Spinal cord (tissue), 10 donors: Measurements from ENCODE around the gene MED22. TPM values are rescaled to one million over a fixed set of nuclear protein-coding genes. Genes with fewer than 3 reads are reported as not detected.
"Not testable (repeated sequence)": the region's sequence is repeated elsewhere in the genome, so short reads cannot be mapped to it uniquely, and the experiment has no call there.

Source experiments
- DNase-seq, 6 donors: peaks; one replicate each; pipeline versions ENCODE4 v3.0.0 to v3.0.0-alpha.2; 2013 to 2015; ENCODE audit warnings: low spot score in 6 of 6, low read depth in 4 of 6
- H3K27ac ChIP-seq: one replicate; pipeline ENCODE4 v1.5.1; 2013; ENCODE audit warnings: low read depth, low read length, control low read depth
- H3K27me3 ChIP-seq: one replicate; pipeline ENCODE4 v1.6.1; 2013; ENCODE audit warnings: low read length; ENCODE audit not compliant: control insufficient read depth, insufficient read depth
- H3K36me3 ChIP-seq: one replicate; pipeline ENCODE4 v1.6.1; 2013; ENCODE audit warnings: low read length; ENCODE audit not compliant: control insufficient read depth, insufficient read depth
- H3K4me1 ChIP-seq: one replicate; pipeline ENCODE4 v1.6.1; 2013; ENCODE audit warnings: low read length; ENCODE audit not compliant: control insufficient read depth, insufficient read depth
- H3K4me3 ChIP-seq: one replicate; pipeline ENCODE4 v1.5.1; 2013; ENCODE audit warnings: low read depth, low read length, control low read depth
- H3K9me3 ChIP-seq: one replicate; pipeline ENCODE4 v1.6.1; 2013; ENCODE audit warnings: low read length; ENCODE audit not compliant: control insufficient read depth, insufficient read depth
- WGBS: methylation state at CpG from one replicate; pipeline ENCODE4 v1.1.5; 2013; ENCODE audit warnings: missing lambda C conversion rate; ENCODE audit not compliant: insufficient coverage; 5-methylcytosine and 5-hydroxymethylcytosine counted together
- polyA plus RNA-seq, 2 donors: library from polyadenylated mRNA; unstranded; fragments of 120-200 nt; gene quantifications; one replicate each; pipeline ENCODE4 v1.2.1, GENCODE V29; 2013; ENCODE audit not compliant: insufficient read length in 2 of 2
- total RNA-seq, 2 donors: library from RNA; depleted of rRNA in 1 of 2; stranded (reverse); fragments of 120-200 nt in 1 of 2; fragments of >200 nt in 1 of 2; gene quantifications; one replicate each; pipeline versions ENCODE4 v1.2.3 to v1.2.4, GENCODE V29; 2013 to 2014
- donor health status: healthy.

Gene MED22
- total and polyA plus RNA-seq, 4 donors, result 16.5 to 41.2 (median 33.0) TPM

DNA sequence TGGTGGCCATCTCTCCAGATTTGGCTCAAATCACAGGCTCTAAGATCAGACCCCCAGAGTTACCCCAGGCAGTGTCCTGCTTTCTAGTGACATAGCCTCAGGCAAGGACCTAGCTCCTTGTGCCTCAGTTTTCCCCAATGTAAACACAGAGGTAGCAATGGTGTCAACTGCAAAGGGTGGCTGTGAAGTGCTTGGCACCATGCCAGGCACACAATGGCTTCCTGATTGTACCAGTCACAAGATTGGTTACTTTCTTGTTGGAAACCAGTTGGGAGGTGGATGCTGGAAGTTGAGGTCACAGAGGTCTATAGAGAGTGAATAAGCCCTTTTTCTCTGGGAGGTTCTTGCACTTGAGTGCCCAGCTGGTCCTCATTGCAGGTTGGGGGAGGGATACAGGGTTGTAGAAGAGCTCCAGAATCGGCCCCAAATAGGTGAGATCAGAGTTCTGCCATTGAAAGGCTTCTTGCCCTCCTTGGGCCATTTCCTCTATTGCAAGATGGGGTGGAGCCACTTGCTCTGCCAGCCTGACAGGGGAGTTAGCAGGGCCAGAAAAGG is 30.6 kb upstream of the MED22 start:
- Histone ChIP-seq H3K9me3 (no peaks in the 10 kb centered on the region), H3K36me3 (peaks cover 2% of the 10 kb centered on the region), H3K27me3 (no peaks in the 10 kb centered on the region), H3K27ac (no peak overlapping the region), H3K4me3 (no peak overlapping the region), H3K4me1 (peaks cover 20% of the 10 kb centered on the region)
- no peak for DNase-seq
- 89% methylated on average over 1 of the region's 1 CpG for WGBS

GRCh38 chr9:133377721-133378216 is 29.8 kb upstream of the MED22 start:
- no peak overlapping the region for H3K27ac ChIP-seq
- peaks cover 9% of the 10 kb centered on the region for H3K36me3 ChIP-seq
- no peaks in the 10 kb centered on the region for H3K9me3 ChIP-seq
- no peak overlapping the region for H3K4me3 ChIP-seq
- no peaks in the 10 kb centered on the region for H3K27me3 ChIP-seq
- no peak for DNase-seq
- peaks cover 25% of the 10 kb centered on the region for H3K4me1 ChIP-seq
- 31% methylated on average over 3 of the region's 6 CpGs for WGBS

- not testable (repeated sequence) for H3K27me3 ChIP-seq, H3K9me3 ChIP-seq, DNase-seq, H3K4me3 ChIP-seq, H3K27ac ChIP-seq
- peaks cover 12% of the 10 kb centered on the region for H3K36me3 ChIP-seq
- over 99% methylated on average over 11 of the region's 14 CpGs for WGBS
- peaks cover 28% of the 10 kb centered on the region for H3K4me1 ChIP-seq
Measured at GRCh38 chr9:133377280-133377679, 29.3 kb upstream of the MED22 start.

DNA sequence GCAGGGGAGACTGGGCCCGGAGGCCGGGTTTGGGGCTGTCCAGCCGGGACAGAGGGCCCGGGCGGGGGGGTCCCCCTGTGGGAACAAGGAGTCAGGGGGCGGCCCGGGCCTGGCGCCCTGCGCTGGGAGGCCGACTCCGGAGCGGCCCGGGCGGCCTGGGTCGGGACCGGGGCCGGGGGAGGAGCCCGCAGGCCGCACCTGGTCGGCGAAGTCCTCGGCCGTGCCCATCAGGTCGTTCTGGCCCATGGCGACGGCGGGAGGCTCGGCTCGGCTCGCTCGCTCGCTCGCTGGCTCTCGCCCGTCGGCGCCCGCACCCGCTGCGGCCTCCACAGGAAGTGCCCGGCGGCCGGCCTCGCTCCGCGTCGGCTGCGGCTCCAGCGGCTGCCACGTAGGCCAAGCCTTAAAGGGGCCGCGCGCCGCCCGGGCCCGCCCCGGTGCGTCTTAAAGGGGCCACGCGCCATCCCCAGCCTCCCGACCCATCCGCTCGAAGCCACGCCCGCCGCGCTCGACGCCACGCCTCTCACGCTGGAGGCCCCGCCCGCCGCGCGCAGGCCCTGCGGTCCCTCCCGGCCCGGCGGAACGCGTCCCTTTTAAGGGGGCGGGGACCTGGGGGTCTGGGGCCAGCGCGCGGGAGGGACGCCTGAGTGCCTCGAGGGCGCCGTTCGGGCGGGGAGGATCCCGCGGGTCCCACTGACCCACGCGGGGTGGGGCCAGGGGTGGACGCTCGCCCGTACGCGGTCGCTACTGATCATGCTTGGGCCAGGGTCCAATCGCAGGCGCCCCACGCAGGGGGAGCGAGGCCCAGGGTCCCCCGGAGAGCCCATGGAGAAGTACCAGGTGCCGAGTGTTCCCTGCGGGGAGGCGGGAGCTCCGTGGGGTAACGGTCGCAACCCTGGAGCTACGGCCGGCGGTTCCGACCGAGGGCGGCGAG is 28.1 kb upstream of the MED22 start, which contains the start of the genes STKLD1 and SURF4:
Gene STKLD1 (plus strand): TSS at position 643 of the 931 bp plus-strand sequence. CDS start 108 bp downstream, at position 751.
Gene SURF4 (minus strand): TSS at position 337 of the 931 bp plus-strand sequence. CDS start 91 bp downstream, at position 246.
- Histone ChIP-seq H3K36me3 (peaks cover 23% of the 10 kb centered on the region), H3K9me3 (no peaks in the 10 kb centered on the region), H3K27me3 (no peaks in the 10 kb centered on the region), H3K27ac (peak within 1 kb of the TSS; percentile 67), H3K4me1 (peaks cover 40% of the 10 kb centered on the region), H3K4me3 (peak within 1 kb of the TSS; percentile 73)
- under 1% methylated on average over 120 of the region's 120 CpGs for WGBS
- peak; percentile 82 to 98 (median 92) for DNase-seq

GRCh38 chr9:133375116-133375723 is 27.3 kb upstream of the MED22 start:
- Histone ChIP-seq H3K27ac (peak overlapping the region; percentile 57), H3K4me1 (peaks cover 44% of the 10 kb centered on the region), H3K27me3 (no peaks in the 10 kb centered on the region), H3K36me3 (peaks cover 29% of the 10 kb centered on the region), H3K9me3 (no peaks in the 10 kb centered on the region), H3K4me3 (peak overlapping the region; percentile 73)
- WGBS, result under 1% methylated on average over 39 of the region's 39 CpGs
- DNase-seq, result peak in 2 of 6 donors; percentile 45 to 60

DNA sequence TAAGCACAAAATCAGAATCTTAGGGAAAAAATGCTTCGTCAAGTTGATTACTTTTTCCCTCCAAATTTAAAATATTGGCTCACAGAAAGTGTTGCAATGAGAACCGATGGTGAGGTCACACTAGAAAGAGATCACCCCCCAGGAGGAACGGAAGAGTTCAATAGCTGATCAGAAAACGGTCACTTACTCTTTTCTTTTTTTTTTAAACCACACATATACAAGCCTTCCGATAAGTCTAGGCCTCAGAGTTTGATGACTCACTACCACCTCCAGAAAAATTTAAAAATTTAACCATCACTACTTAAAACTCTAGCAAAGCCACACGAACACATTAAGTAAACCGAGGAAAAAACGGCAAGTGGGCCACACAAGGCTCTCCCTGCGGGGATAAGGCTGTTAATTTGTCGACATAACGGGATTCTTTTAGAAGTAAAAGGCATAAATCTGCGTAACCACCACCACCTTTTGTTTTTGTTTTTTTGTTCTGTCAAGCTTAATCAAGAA is 26.7 kb upstream of the MED22 start:
- WGBS, result 44% methylated on average over 3 of the region's 12 CpGs
- Histone ChIP-seq H3K4me3 (peak overlapping the region; percentile 73), H3K36me3 (peaks cover 34% of the 10 kb centered on the region), H3K27me3 (no peaks in the 10 kb centered on the region), H3K4me1 (peaks cover 44% of the 10 kb centered on the region), H3K9me3 (no peaks in the 10 kb centered on the region), H3K27ac (peak overlapping the region; percentile 57)
- DNase-seq, result no peak

- Histone ChIP-seq H3K36me3 (peaks cover 49% of the 10 kb centered on the region), H3K4me3 (no peak overlapping the region), H3K4me1 (peaks cover 59% of the 10 kb centered on the region), H3K9me3 (no peaks in the 10 kb centered on the region), H3K27ac (no peak overlapping the region), H3K27me3 (no peaks in the 10 kb centered on the region)
- DNase-seq, result no peak
- 85% methylated on average over 7 of the region's 7 CpGs for WGBS
Measured at GRCh38 chr9:133372144-133372543, 24.2 kb upstream of the MED22 start.

DNA sequence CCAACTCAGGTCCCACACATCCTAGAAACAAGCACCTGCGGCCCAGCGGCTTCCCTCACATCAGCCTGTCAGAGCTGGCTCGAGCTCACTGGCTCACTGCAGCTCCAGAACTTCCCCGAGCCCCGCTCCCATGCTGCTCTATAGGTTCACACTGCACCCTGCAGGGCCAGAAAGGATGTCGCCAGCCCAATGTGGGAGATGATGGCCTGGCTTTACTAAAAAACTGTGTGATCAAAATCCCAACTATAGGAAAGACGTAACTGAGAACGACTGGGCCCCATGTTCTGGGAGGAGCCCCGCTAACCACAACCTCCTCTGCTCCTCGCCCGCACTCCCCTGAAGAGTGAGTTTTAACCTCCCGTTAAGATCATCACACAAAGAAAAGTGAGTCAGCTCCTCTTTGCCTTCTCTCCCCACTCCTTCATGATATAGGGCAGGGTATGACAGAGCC is 23.4 kb upstream of the MED22 start:
- no peak for DNase-seq
- Histone ChIP-seq H3K36me3 (peaks cover 58% of the 10 kb centered on the region), H3K9me3 (no peaks in the 10 kb centered on the region), H3K27me3 (no peaks in the 10 kb centered on the region), H3K4me3 (no peak overlapping the region), H3K4me1 (peaks cover 51% of the 10 kb centered on the region), H3K27ac (no peak overlapping the region)
- WGBS, result 68% methylated on average over 7 of the region's 12 CpGs

GRCh38 chr9:133370685-133371084 is 22.8 kb upstream of the MED22 start:
- H3K4me1 ChIP-seq, result peaks cover 51% of the 10 kb centered on the region
- no peaks in the 10 kb centered on the region for H3K9me3 ChIP-seq
- H3K27ac ChIP-seq, result no peak overlapping the region
- no peaks in the 10 kb centered on the region for H3K27me3 ChIP-seq
- 92% methylated on average over 4 of the region's 9 CpGs for WGBS
- peaks cover 63% of the 10 kb centered on the region for H3K36me3 ChIP-seq
- DNase-seq, result no peak
- no peak overlapping the region for H3K4me3 ChIP-seq
